ENCODE data around the gene KIF27. TPM values are rescaled to one million over a fixed set of nuclear protein-coding genes. Genes with fewer than 3 reads are reported as not detected.
"Not testable (repeated sequence)": the region's sequence is repeated elsewhere in the genome, so short reads cannot be mapped to it uniquely, and the experiment has no call there.

The KIF27 gene
- total and polyA plus RNA-seq, 2 of the 4 experiments (the other 2 are of a cell fraction), result 0.60 to 1.6 TPM

DNA sequence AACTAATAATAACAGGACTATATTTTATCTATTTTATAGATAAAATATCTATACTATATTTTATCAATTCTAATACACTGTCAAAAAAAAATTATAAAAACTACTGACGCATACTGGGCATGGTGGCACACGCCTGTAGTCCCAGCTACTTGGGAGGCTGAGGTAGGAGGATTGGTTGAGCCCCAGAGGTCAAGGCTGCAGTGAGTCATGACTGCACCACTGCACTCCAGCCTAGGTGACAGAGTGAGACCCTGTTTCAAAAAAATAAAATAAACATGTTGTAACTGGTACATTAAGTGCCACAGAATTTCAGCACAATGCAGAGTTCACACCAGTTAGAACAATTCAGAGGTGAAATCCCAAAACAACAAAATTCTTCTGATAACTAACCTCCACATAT is 34.7 kb downstream of the KIF27 start:
- H3K9me1 ChIP-seq (ENCODE audit: insufficient read depth, low read length); H4K20me1 ChIP-seq (ENCODE audit: insufficient read depth, low read length); H4K8ac ChIP-seq (ENCODE audit: low read depth in 2 of 2, low read length in 2 of 2); intact Hi-C loops (cut with micrococcal nuclease); in situ Hi-C loops (cut with MboI; ENCODE audit: low sequenced_read_pairs); BruUV-seq (replicated peaks); CTCF ChIA-PET; H3K14ac ChIP-seq (replicated peaks; ENCODE audit: low read depth, low read length); H4K91ac ChIP-seq (ENCODE audit: insufficient read depth, low read depth, low read length); H3K4me3 ChIP-seq (ENCODE audit: insufficient read depth, low read depth, low read length); H3K36me3 ChIP-seq (ENCODE audit: control insufficient read depth, insufficient read depth, low read length); H4K5ac ChIP-seq (ENCODE audit: low read depth, low read length); H2BK15ac ChIP-seq (ENCODE audit: low read depth, low read length); H3K27ac ChIP-seq (ENCODE audit: insufficient read depth, low read length); H2BK120ac ChIP-seq (ENCODE audit: low read depth, low read length); H2AFZ ChIP-seq (replicated peaks; ENCODE audit: low read length, poor library complexity); H3K4ac ChIP-seq (ENCODE audit: low read depth, low read length); H2AK9ac ChIP-seq (replicated peaks; ENCODE audit: low read depth, low read length, poor library complexity); POLR2A ChIA-PET (ENCODE audit: unreplicated experiment); H3K23ac ChIP-seq (ENCODE audit: low read depth, low read length); ATAC-seq (ENCODE audit: low read depth); H3K4me1 ChIP-seq (ENCODE audit: control insufficient read depth, insufficient read depth, low read length); H3K79me1 ChIP-seq (ENCODE audit: low read depth in 1 of 2, low read length in 2 of 2); H3K56ac ChIP-seq (ENCODE audit: extremely low read depth, insufficient read depth, low read length); H3K27me3 ChIP-seq (ENCODE audit: control insufficient read depth, insufficient read depth, low read length); H2BK5ac ChIP-seq (ENCODE audit: low read depth, low read length, poor library complexity, severe bottlenecking); DNase-seq; H2AK5ac ChIP-seq (ENCODE audit: low read depth, low read length); H3K18ac ChIP-seq (ENCODE audit: low read depth, low read length); dilution Hi-C loops (cut with HindIII; ENCODE audit: low sequenced_read_pairs, unreplicated experiment); H3K9me3 ChIP-seq (ENCODE audit: control insufficient read depth, insufficient read depth, low read length); H3K9ac ChIP-seq (ENCODE audit: low read depth, low read length); H2BK20ac ChIP-seq (ENCODE audit: low read depth, low read length); H3K4me2 ChIP-seq (ENCODE audit: low read depth, low read length): not testable (repeated sequence)
- no CpG with 5 or more reads among the region's 2 CpGs for WGBS, 2 experiments (ENCODE audit: extremely low coverage in 2 of 2, insufficient read length in 1 of 2)
